SK-N-SH (cell line): ENCODE data around the gene RASSF8. TPM values are rescaled to one million over a fixed set of nuclear protein-coding genes. Genes with fewer than 3 reads are reported as not detected.

ENCODE experiments used
- CTCF ChIA-PET: fragments of 300-600, 350-600 bp; formaldehyde crosslinking; extraction: SDS; loops from one replicate; lab custom pipeline; 2021; lab: Yijun Ruan, JAX
- POLR2A ChIA-PET: fragments of 350-600 bp; sonication (Branson Sonifier 250); formaldehyde crosslinking; extraction: SDS; loops from one replicate; lab custom pipeline; 2020; ENCODE audit warnings: antibody characterized with exemption, inconsistent platforms; lab: Yijun Ruan, JAX
- DNase-seq: peaks from one replicate; pipeline ENCODE4 v3.0.0; 2012
- H2AFZ ChIP-seq: fragments of 200-600 bp; sonication (generic); 2 replicates; pipeline ENCODE4 v1.8.1; 2016; ENCODE audit warnings: antibody characterized with exemption, mild to moderate bottlenecking, low read depth
- H3F3A ChIP-seq: fragments of 200-600 bp; sonication (generic); replicated peaks from 2 replicates; pipeline ENCODE3; 2016; ENCODE audit warnings: antibody characterized with exemption, mild to moderate bottlenecking; ENCODE audit not compliant: insufficient read depth
- H3K27ac ChIP-seq, 2 experiments: fragments of 200-500 bp in 1 of 2; fragments of 200-600 bp in 1 of 2; sonication (Bioruptor generic) in 1 of 2; sonication (generic), shearing (Covaris generic) in 1 of 2; 2 replicates each; pipeline versions ENCODE4 v1.5.1 to v1.6.1; 2014 to 2016; ENCODE audit warnings: low read depth in 2 of 2, inconsistent platforms in 1 of 2, low read length in 1 of 2, mild to moderate bottlenecking in 1 of 2, mixed read lengths in 1 of 2
- H3K27me3 ChIP-seq: fragments of 200-600 bp; sonication (generic), shearing (Covaris generic); 2 replicates; pipeline ENCODE4 v1.6.1; 2016; ENCODE audit warnings: mixed run types; ENCODE audit not compliant: insufficient read depth
- H3K36me3 ChIP-seq, 2 experiments: fragments of 200-500 bp in 1 of 2; fragments of 200-600 bp in 1 of 2; sonication (Bioruptor generic) in 1 of 2; sonication (generic) in 1 of 2; replicated peaks in 1 of 2; 2 replicates each; pipeline versions ENCODE3 to v1.5.1; 2014 to 2016; ENCODE audit warnings: low read length in 1 of 2, mild to moderate bottlenecking in 1 of 2; ENCODE audit not compliant: insufficient read depth in 2 of 2, control insufficient read depth in 1 of 2
- H3K4me1 ChIP-seq, 2 experiments: fragments of 200-500 bp in 1 of 2; fragments of 200-600 bp in 1 of 2; sonication (Bioruptor generic) in 1 of 2; sonication (generic), shearing (Covaris generic) in 1 of 2; 2 replicates each; pipeline versions ENCODE4 v1.5.1 to v1.6.1; 2014 to 2016; ENCODE audit warnings: low read depth in 1 of 2, low read length in 1 of 2, mixed run types in 1 of 2; ENCODE audit not compliant: insufficient read depth in 2 of 2, control insufficient read depth in 1 of 2
- H3K4me2 ChIP-seq: fragments of 200-600 bp; sonication (generic), shearing (Covaris generic); 2 replicates; pipeline ENCODE4 v1.6.1; 2017; ENCODE audit warnings: mixed run types
- H3K4me3 ChIP-seq, 2 experiments: fragments of 200-500 bp in 1 of 2; fragments of 200-600 bp in 1 of 2; sonication (Bioruptor generic) in 1 of 2; sonication (generic), shearing (Covaris generic) in 1 of 2; 2 replicates each; pipeline versions ENCODE4 v1.5.1 to v1.8.1; 2014 to 2016; ENCODE audit warnings: low read depth in 2 of 2, inconsistent platforms in 1 of 2, low read length in 1 of 2, mild to moderate bottlenecking in 1 of 2, mixed read lengths in 1 of 2, moderate library complexity in 1 of 2
- H3K79me2 ChIP-seq: fragments of 200-600 bp; sonication (generic); 2 replicates; pipeline ENCODE4 v1.8.1; 2017; ENCODE audit warnings: mild to moderate bottlenecking; ENCODE audit not compliant: insufficient read depth
- H3K9ac ChIP-seq: fragments of 200-600 bp; sonication (generic); 2 replicates; pipeline ENCODE4 v1.6.1; 2017; ENCODE audit warnings: mixed run types
- H3K9me2 ChIP-seq: fragments of 200-600 bp; sonication (generic); 2 replicates; pipeline ENCODE4 v1.6.1; 2017; ENCODE audit warnings: mixed run types
- H3K9me3 ChIP-seq: fragments of 200-600 bp; sonication (generic); 2 replicates; pipeline ENCODE4 v1.6.1; 2017; ENCODE audit warnings: mixed run types, mild to moderate bottlenecking, moderate library complexity
- H4K20me1 ChIP-seq: fragments of 200-600 bp; sonication (generic); 2 replicates; pipeline ENCODE4 v1.6.1; 2017; ENCODE audit warnings: mild to moderate bottlenecking, mixed run types; ENCODE audit not compliant: insufficient read depth
- CTCF ChIP-seq: fragments of 200-600 bp; sonication (generic); IDR thresholded peaks from 2 replicates; pipeline ENCODE4 v1.6.1; 2017; ENCODE audit warnings: antibody characterized with exemption, mild to moderate bottlenecking, moderate library complexity
- ELF1 ChIP-seq: IDR thresholded peaks from 2 replicates; pipeline ENCODE4 v1.4.0; 2012
- EP300 ChIP-seq, 2 experiments: IDR thresholded peaks; 2 replicates each; pipeline versions ENCODE4 v1.4.0 to v1.6.1; 2012; ENCODE audit warnings: borderline replicate concordance in 1 of 2, low read depth in 1 of 2, low read length in 1 of 2
- EZH2phosphoT487 ChIP-seq: fragments of 200-600 bp; sonication (generic); IDR thresholded peaks from 2 replicates; pipeline ENCODE4 v1.6.1; 2017; ENCODE audit warnings: low read depth, mixed run types, mild to moderate bottlenecking, antibody characterized with exemption, moderate library complexity, borderline replicate concordance
- FOXJ3 ChIP-seq: sonication (generic); formaldehyde crosslinking; IDR thresholded peaks from 2 replicates; pipeline ENCODE4 v1.5.1; 2020; ENCODE audit warnings: mild to moderate bottlenecking, missing genetic modification reagents
- FOXM1 ChIP-seq: IDR thresholded peaks from 2 replicates; pipeline ENCODE4 v1.4.0; 2012; ENCODE audit warnings: low read depth, mild to moderate bottlenecking
- GABPA ChIP-seq: IDR thresholded peaks from 2 replicates; pipeline ENCODE4 v1.4.0; 2012; ENCODE audit warnings: low read depth, mild to moderate bottlenecking
- IRF3 ChIP-seq: fragments of 150-350 bp; IDR thresholded peaks from 2 replicates; pipeline ENCODE4 v1.6.1; 2016; ENCODE audit warnings: mild to moderate bottlenecking, low read depth, low read length
- JUND ChIP-seq: IDR thresholded peaks from 2 replicates; pipeline ENCODE4 v1.4.0; 2012
- MAX ChIP-seq: IDR thresholded peaks from 2 replicates; pipeline ENCODE4 v1.4.0; 2012; ENCODE audit warnings: low read depth
- MEF2A ChIP-seq: IDR thresholded peaks from 2 replicates; pipeline ENCODE4 v1.4.0; 2012; ENCODE audit warnings: low read depth, borderline replicate concordance
- NRF1 ChIP-seq: IDR thresholded peaks from 2 replicates; pipeline ENCODE4 v1.6.1; 2012; ENCODE audit warnings: low read depth, mild to moderate bottlenecking, low read length
- RAD21 ChIP-seq: IDR thresholded peaks from 2 replicates; pipeline ENCODE4 v1.6.1; 2012; ENCODE audit warnings: mild to moderate bottlenecking, low read length
- REST ChIP-seq: IDR thresholded peaks from 2 replicates; pipeline ENCODE4 v1.6.1; 2012; ENCODE audit warnings: mild to moderate bottlenecking, low read depth, low read length, moderate library complexity
- RFX5 ChIP-seq: IDR thresholded peaks from 2 replicates; pipeline ENCODE4 v1.6.1; 2012; ENCODE audit warnings: mild to moderate bottlenecking, improper control_type of control experiment, low read length
- RXRA ChIP-seq: IDR thresholded peaks from 2 replicates; pipeline ENCODE4 v1.4.0; 2012; ENCODE audit warnings: low read depth, mild to moderate bottlenecking, borderline replicate concordance
- ZBTB33 ChIP-seq: IDR thresholded peaks from 2 replicates; pipeline ENCODE4 v1.4.0; 2012; ENCODE audit warnings: low read depth, borderline replicate concordance
- WGBS: methylation state at CpG from one replicate; pipeline ENCODE4 v1.1.6; 2017; ENCODE audit warnings: low lambda C conversion rate; 5-methylcytosine and 5-hydroxymethylcytosine counted together
- polyA plus RNA-seq, 3 experiments: library from polyadenylated mRNA; depleted of rRNA; stranded (reverse); fragments of >200 nt; gene quantifications; 2 replicates each; pipeline ENCODE4 v1.2.3, GENCODE V29; 2012

RASSF8 gene
- polyA plus RNA-seq, 1 of the 3 experiments (the other 2 are of a cell fraction), result 15.3 TPM

GRCh38 chr12:25932971-25933370 is 25.5 kb upstream of the RASSF8 start:
- ChIA-PET POLR2A (no interaction called here), CTCF (interaction anchor here (1.2 kb wide), 1 partner anchor 14 kb away, joined by 3 read pairs; no protein-coding TSS in a partner anchor)
- Histone ChIP-seq H3F3A (no peaks in the 10 kb centered on the region), H3K27me3 (no peaks in the 10 kb centered on the region), H3K4me2 (no peak overlapping the region), H3K9me3 (no peaks in the 10 kb centered on the region), H3K27ac (no peak overlapping the region), H3K9ac (no peak overlapping the region), H3K36me3 (no peaks in the 10 kb centered on the region), H3K4me3 (no peak overlapping the region), H3K9me2 (no peaks in the 10 kb centered on the region), H3K79me2 (no peaks in the 10 kb centered on the region), H4K20me1 (no peaks in the 10 kb centered on the region), H3K4me1 (peaks cover 2 to 4% of the 10 kb centered on the region in 2 experiments; a peak in 1 of 4 replicates), H2AFZ (no peak overlapping the region)
- TF ChIP-seq RAD21 (no peak), MAX (no peak), NRF1 (no peak), GABPA (no peak), ZBTB33 (no peak), FOXM1 (no peak), RFX5 (no peak), FOXJ3 (CRISPR knock-in tag) (no peak), EZH2phosphoT487 (no peak), MEF2A (no peak), CTCF (no peak), RXRA (no peak), IRF3 (no peak), EP300 (IDR thresholded peaks at IDR 0.05; ENCODE audit: borderline replicate concordance in 1 of 2, low read depth in 1 of 2, low read length in 1 of 2) (no peak), JUND (no peak), REST (no peak), ELF1 (no peak)
- 84% methylated on average over 4 of the region's 4 CpGs for WGBS
- DNase-seq, result no peak
